GM12878 (cell line): ENCODE results near the gene USE1. TPM values are rescaled to one million over a fixed set of nuclear protein-coding genes. Genes with fewer than 3 reads are reported as not detected.

Source experiments
- ATAC-seq: fragments of 200-7000 bp; cut with Tn5 transposase; 3 replicates; pipeline ENCODE4 v1.9.1; 2020; ENCODE audit warnings: mild to moderate bottlenecking, moderate library complexity
- BruUV-seq: library from RNA; stranded (reverse); fragments of 400-500 nt; replicated peaks from 2 replicates; lab custom pipeline; 2021; lab: Mats Ljungman, UMichigan
- CTCF ChIA-PET: fragments of 300-600 bp; sonication (Branson Sonifier 250); formaldehyde crosslinking; extraction: SDS; loops from one replicate; lab custom pipeline; 2021; ENCODE audit warnings: inconsistent platforms; lab: Yijun Ruan, JAX
- POLR2A ChIA-PET: fragments of 350-600 bp; formaldehyde crosslinking; extraction: SDS; loops from one replicate; lab custom pipeline; 2021; ENCODE audit warnings: inconsistent platforms; lab: Charles Lee
- RAD21 ChIA-PET: fragments of 300-600 bp; sonication (Branson Sonifier 250); formaldehyde crosslinking; loops from one replicate; lab custom pipeline; 2023; ENCODE audit warnings: antibody characterized with exemption; ENCODE audit not compliant: unreplicated experiment; lab: Charles Lee
- SMC1A ChIA-PET: fragments of 300-600 bp; sonication (Branson Sonifier 250); formaldehyde crosslinking; loops from one replicate; lab custom pipeline; 2023; ENCODE audit not compliant: unreplicated experiment, uncharacterized antibody; lab: Charles Lee
- DNase-seq: peaks from one replicate; pipeline ENCODE4 v3.0.0-alpha.2; 2011; ENCODE audit warnings: low read depth, low spot score
- FAIRE-seq: peaks from 3 replicates; lab custom pipeline; 2011; peaks lifted over from hg19 to GRCh38; lab: Jason Lieb, UNC
- H2AFZ ChIP-seq: 2 replicates; pipeline ENCODE4 v1.6.0; 2011; ENCODE audit warnings: low read depth, low read length, control low read depth; ENCODE audit not compliant: control insufficient read depth
- H3K27ac ChIP-seq: 2 replicates; pipeline ENCODE4 v1.5.1; 2011; ENCODE audit warnings: control low read depth; ENCODE audit not compliant: control insufficient read depth, insufficient read depth
- H3K27me3 ChIP-seq, 2 experiments: replicated peaks in 1 of 2; 2 replicates each; pipeline versions ENCODE4 v1.6.0 to v1.6.1; 2011; ENCODE audit warnings: low read length in 1 of 2; ENCODE audit not compliant: control insufficient read depth in 2 of 2, insufficient read depth in 2 of 2
- H3K36me3 ChIP-seq, 2 experiments: 2 replicates each; pipeline ENCODE4 v1.5.1; 2011; ENCODE audit warnings: low read length in 1 of 2; ENCODE audit not compliant: control insufficient read depth in 2 of 2, insufficient read depth in 2 of 2
- H3K4me1 ChIP-seq: 2 replicates; pipeline ENCODE4 v1.6.1; 2011; ENCODE audit warnings: mild to moderate bottlenecking, low read length, moderate library complexity, mixed read lengths; ENCODE audit not compliant: control insufficient read depth, insufficient read depth
- H3K4me2 ChIP-seq: 2 replicates; pipeline ENCODE4 v1.6.0; 2011; ENCODE audit warnings: control low read depth; ENCODE audit not compliant: control insufficient read depth, insufficient read depth
- H3K4me3 ChIP-seq: fragments of 200-600 bp; sonication (generic); 2 replicates; pipeline ENCODE4 v1.5.1; 2016
- H3K79me2 ChIP-seq: 2 replicates; pipeline ENCODE4 v1.6.0; 2011; ENCODE audit warnings: low read length; ENCODE audit not compliant: control insufficient read depth, insufficient read depth
- H3K9ac ChIP-seq: 2 replicates; pipeline ENCODE4 v1.8.0; 2011; ENCODE audit warnings: low read length, control low read depth, mixed read lengths; ENCODE audit not compliant: control insufficient read depth, insufficient read depth
- H3K9me3 ChIP-seq: replicated peaks from 3 replicates; pipeline ENCODE4 v1.5.1; 2011; ENCODE audit warnings: mild to moderate bottlenecking, low read length; ENCODE audit not compliant: control insufficient read depth, insufficient read depth
- H4K20me1 ChIP-seq: 2 replicates; pipeline ENCODE4 v1.6.0; 2011; ENCODE audit not compliant: control insufficient read depth, insufficient read depth
- CREM ChIP-seq: IDR thresholded peaks from 2 replicates; pipeline ENCODE4 v1.6.1; 2014; ENCODE audit warnings: antibody characterized with exemption, low read depth
- E2F4 ChIP-seq: IDR thresholded peaks from 2 replicates; pipeline ENCODE4 v1.6.1; 2012; ENCODE audit warnings: low read depth, low read length, improper control_type of control experiment
- EZH2 ChIP-seq: IDR thresholded peaks from 2 replicates; pipeline ENCODE4 v1.6.1; 2012; ENCODE audit warnings: low read depth, mild to moderate bottlenecking, control low read depth, inconsistent platforms, low read length, borderline replicate concordance; ENCODE audit not compliant: control insufficient read depth
- IKZF1 ChIP-seq: fragments of 450-650 bp; conservative IDR thresholded peaks from 2 replicates; pipeline ENCODE4 v1.6.1; 2017; ENCODE audit warnings: antibody characterized with exemption, mild to moderate bottlenecking
- IRF3 ChIP-seq: fragments of 450-650 bp; IDR thresholded peaks from 2 replicates; pipeline ENCODE4 v1.6.1; 2014; ENCODE audit warnings: mild to moderate bottlenecking
- NFYB ChIP-seq: IDR thresholded peaks from 2 replicates; pipeline ENCODE4 v1.6.1; 2011; ENCODE audit warnings: low read depth, mild to moderate bottlenecking, low read length, improper control_type of control experiment, moderate library complexity; ENCODE audit not compliant: insufficient read depth
- NR2C2 ChIP-seq: IDR thresholded peaks from 2 replicates; pipeline ENCODE4 v1.6.1; 2011; ENCODE audit warnings: borderline replicate concordance, low read depth; ENCODE audit not compliant: control insufficient read depth, insufficient read length
- PKNOX1 ChIP-seq: fragments of 450-650 bp; IDR thresholded peaks from 2 replicates; pipeline ENCODE4 v1.6.1; 2016; ENCODE audit warnings: mild to moderate bottlenecking
- RELB ChIP-seq: fragments of 450-650 bp; IDR thresholded peaks from 2 replicates; pipeline ENCODE4 v1.6.1; 2017; ENCODE audit warnings: low read depth, mild to moderate bottlenecking, moderate library complexity
- SIN3A ChIP-seq: IDR thresholded peaks from 2 replicates; pipeline ENCODE4 v1.6.1; 2012; ENCODE audit warnings: low read depth, low read length, improper control_type of control experiment
- SIX5 ChIP-seq: IDR thresholded peaks from 2 replicates; pipeline ENCODE4 v1.6.1; 2011; ENCODE audit warnings: mild to moderate bottlenecking, low read depth, low read length, moderate library complexity; ENCODE audit not compliant: severe bottlenecking
- SPI1 ChIP-seq: IDR thresholded peaks from 2 replicates; pipeline ENCODE4 v1.6.1; 2011; ENCODE audit warnings: low read depth, mild to moderate bottlenecking, low read length, moderate library complexity, borderline replicate concordance; ENCODE audit not compliant: insufficient read depth
- TAF1 ChIP-seq: IDR thresholded peaks from 2 replicates; pipeline ENCODE4 v1.6.1; 2011; ENCODE audit warnings: mild to moderate bottlenecking, low read depth, low read length, borderline replicate concordance
- WGBS: methylation state at CpG from one replicate; pipeline ENCODE4 v1.1.6; 2016; ENCODE audit warnings: low lambda C conversion rate; ENCODE audit not compliant: insufficient replicate concordance, insufficient coverage; ENCODE audit errors: missing lambda C conversion rate; 5-methylcytosine and 5-hydroxymethylcytosine counted together
- in situ Hi-C: fragments of 300-500 bp; cut with MboI; formaldehyde crosslinking; loops from 9 replicates; pipeline ENCODE4 v1.14.3; 2018; ENCODE audit warnings: mixed read lengths
- intact Hi-C: fragments of 100-400 bp; cut with micrococcal nuclease; formaldehyde crosslinking; loops from one replicate; pipeline ENCODE4 v1.14.2; 2022; ENCODE audit not compliant: unreplicated experiment
- polyA plus RNA-seq, 11 experiments: library from polyadenylated mRNA; depleted of rRNA in 4 of 11; unstranded in 6 of 11; stranded (reverse) in 5 of 11; fragments of >200 nt; fragmentation: Nextera tagmentation in 4 of 11; fragmentation: Illumina TruSeq in 1 of 11; extraction: Ambion mirVana in 4 of 11; extraction: Trizol in 1 of 11; gene quantifications; 1 replicate in 1 of 11; 2 replicates in 10 of 11; pipeline versions ENCODE4 v1.2.1 to v1.2.3, GENCODE V29; 2011 to 2016; ENCODE audit warnings: inconsistent platforms in 2 of 11, missing spikeins in 2 of 11, low read depth in 1 of 11
- total RNA-seq, 4 experiments: library from RNA; depleted of rRNA in 3 of 4; stranded (reverse); fragments of >200 nt in 3 of 4; fragmentation: Illumina TruSeq in 1 of 4; extraction: Trizol in 1 of 4; gene quantifications; 2 replicates each; pipeline versions ENCODE4 v1.2.1 to v1.2.3, GENCODE V29; 2013 to 2021

The USE1 gene
- total and polyA plus RNA-seq, 10 of the 15 experiments (the other 5 are each of a cell fraction or from before 2014, with no cell fraction given): 9.7 to 24.0 (median 16.1) TPM

- no peak for TF ChIP-seq NR2C2
Observed at GRCh38 chr19:17266589-17266974, 51.4 kb downstream of the USE1 start (continued).

GRCh38 chr19:17266975-17267788, 52.0 kb downstream of the USE1 start, which contains the start of gene BABAM1:
BABAM1 (plus strand) TSS chr19:17267443; CDS start chr19:17268807, 1,364 bp downstream.
- FAIRE-seq: peak; percentile 100
- peak within 1 kb of the TSS; percentile 89 for H2AFZ ChIP-seq
- peak; percentile 97 for ATAC-seq
- SMC1A ChIA-PET: interaction anchor here (0.6 to 5.0 kb wide), 13 partner anchors 15 to 671 kb away, joined by 3 to 43 read pairs (median 3); partner anchors contain the start of genes ABHD8, ANKLE1 and USE1
- intact Hi-C loops (loop anchor here (1.0 to 10.0 kb wide), 3 partner anchors 16 to 492 kb away; partner anchors contain the start of genes HAUS8 and MYO9B), in situ Hi-C loops (no loop called here)
- H3K9me3 ChIP-seq: no peaks in the 10 kb centered on the region
- H4K20me1 ChIP-seq: no peaks in the 10 kb centered on the region
- peak within 1 kb of the TSS; percentile 75 for H3K4me2 ChIP-seq
- H3K27ac ChIP-seq: peak within 1 kb of the TSS; percentile 81
- WGBS: under 1% methylated on average over 27 of the region's 27 CpGs
- H3K27me3 ChIP-seq: no peaks in the 10 kb centered on the region
- no TSS peak for BruUV-seq
- POLR2A ChIA-PET: interaction anchor here (0.5 to 2.1 kb wide), 21 partner anchors 12 to 1860 kb away, joined by 3 to 16 read pairs (median 4); partner anchors contain the start of genes ABHD8, ANKLE1, ANO8 and DDA1
- H3K4me1 ChIP-seq: peaks cover 11% of the 10 kb centered on the region
- CTCF ChIA-PET: interaction anchor here (0.5 to 10.5 kb wide), 20 partner anchors 9 to 1676 kb away, joined by 3 to 120 read pairs (median 3); partner anchors contain the start of genes ABHD8, ANKLE1, HAUS8 and MRPL34
- H3K9ac ChIP-seq: peak within 1 kb of the TSS; percentile 85
- peak within 1 kb of the TSS; percentile 93 for H3K4me3 ChIP-seq
- H3K79me2 ChIP-seq: peaks cover 13% of the 10 kb centered on the region
- RAD21 ChIA-PET: interaction anchor here (0.7 to 1.8 kb wide), 22 partner anchors 12 to 552 kb away, joined by 3 to 22 read pairs (median 4); partner anchors contain the start of genes ABHD8, ANKLE1, DDA1 and OCEL1
- peak; percentile 100 for DNase-seq
- H3K36me3 ChIP-seq: peaks cover 3 to 6% of the 10 kb centered on the region in 2 experiments; a peak in 3 of 4 replicates
- TF ChIP-seq EZH2 (peak; percentile 100), E2F4 (peak; percentile 65), IRF3 (peak; percentile 94), NFYB (peak; percentile 97), RELB (peak; percentile 99), SIN3A (peak; percentile 75), IKZF1 (peak; percentile 92), PKNOX1 (peak; percentile 76; the same call in 1 of the 2 replicates), TAF1 (peak; percentile 95), SPI1 (no peak), SIX5 (peak; percentile 95), CREM (peak; percentile 93)
